ENCODE measurements around the gene KIAA1958.
"Not testable (repeated sequence)": the region's sequence is repeated elsewhere in the genome, so short reads cannot be mapped to it uniquely, and the experiment has no call there.

The KIAA1958 gene

GRCh38 chr9:112493393-112494137 is 6.9 kb downstream of the KIAA1958 start:
- no peak for DNase-seq

DNA sequence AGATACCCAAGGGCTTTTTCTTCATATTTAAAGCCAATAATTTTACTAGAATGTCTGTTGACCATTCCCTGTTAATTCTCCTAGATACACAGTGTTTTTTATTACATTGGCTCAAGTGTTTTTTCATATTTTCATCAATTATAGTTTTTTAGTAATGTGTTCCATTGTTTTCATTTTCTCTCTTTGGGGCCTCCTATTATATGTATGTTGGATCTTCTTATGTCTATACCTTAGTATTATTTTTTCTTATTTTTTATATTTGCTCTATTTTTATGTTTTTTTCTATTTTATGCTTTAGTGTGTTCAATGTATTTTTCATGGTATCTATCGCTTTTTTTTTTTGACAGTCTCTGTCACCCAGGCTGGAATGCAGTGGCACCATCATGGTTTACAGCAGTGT is 7.5 kb downstream of the KIAA1958 start:
- no peak for DNase-seq

DNA sequence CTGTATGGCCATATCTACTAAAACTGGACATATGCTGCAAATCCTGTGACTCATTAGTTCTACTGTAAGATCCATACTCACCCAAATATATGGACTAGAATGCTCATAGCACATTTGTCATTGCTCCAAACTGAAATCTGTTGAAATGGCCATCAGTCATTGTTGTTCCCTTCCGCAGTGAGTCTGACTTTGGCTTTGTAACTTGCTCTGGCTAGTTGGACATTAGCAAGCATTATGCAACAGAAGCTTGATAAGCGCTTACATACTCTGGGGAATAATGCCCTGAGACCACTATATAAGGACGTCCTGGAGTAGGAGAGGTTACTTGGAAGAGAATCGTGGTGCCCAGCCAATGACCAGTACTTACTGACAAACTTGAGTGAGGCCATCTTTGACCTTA is 9.0 kb downstream of the KIAA1958 start:
- DNase-seq, result no peak

GRCh38 chr9:112496074-112496722 is 9.6 kb downstream of the KIAA1958 start:
- DNase-seq, result no peak

GRCh38 chr9:112500842-112501241 is 14.2 kb downstream of the KIAA1958 start:
- no peak for DNase-seq

GRCh38 chr9:112501287-112501686 is 14.7 kb downstream of the KIAA1958 start:
- no peak for DNase-seq

- no peak for DNase-seq
Observed at GRCh38 chr9:112502175-112502946, 15.7 kb downstream of the KIAA1958 start.

DNA sequence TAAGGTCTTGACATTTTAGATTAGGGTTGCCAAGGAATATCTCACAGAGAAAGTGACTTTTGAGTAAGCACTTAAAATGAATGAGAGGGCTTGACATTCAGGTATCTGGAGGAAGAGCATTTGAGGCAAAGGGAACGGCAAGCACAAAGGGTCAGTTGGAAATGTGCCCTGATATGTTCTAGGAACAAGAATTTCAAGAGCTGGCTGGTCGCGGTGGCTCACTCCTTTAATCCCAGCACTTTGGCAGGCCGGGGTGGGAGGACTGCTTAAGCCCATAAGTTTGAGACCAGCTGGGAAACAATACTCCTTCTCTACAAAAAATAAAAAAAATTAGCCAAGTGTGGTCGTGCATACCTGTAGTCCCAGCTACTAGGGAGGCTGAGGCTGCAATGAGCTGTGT is 16.5 kb downstream of the KIAA1958 start:
- DNase-seq, result no peak

- no peak for DNase-seq
Observed at GRCh38 chr9:112505086-112505485, 18.5 kb downstream of the KIAA1958 start.

DNA sequence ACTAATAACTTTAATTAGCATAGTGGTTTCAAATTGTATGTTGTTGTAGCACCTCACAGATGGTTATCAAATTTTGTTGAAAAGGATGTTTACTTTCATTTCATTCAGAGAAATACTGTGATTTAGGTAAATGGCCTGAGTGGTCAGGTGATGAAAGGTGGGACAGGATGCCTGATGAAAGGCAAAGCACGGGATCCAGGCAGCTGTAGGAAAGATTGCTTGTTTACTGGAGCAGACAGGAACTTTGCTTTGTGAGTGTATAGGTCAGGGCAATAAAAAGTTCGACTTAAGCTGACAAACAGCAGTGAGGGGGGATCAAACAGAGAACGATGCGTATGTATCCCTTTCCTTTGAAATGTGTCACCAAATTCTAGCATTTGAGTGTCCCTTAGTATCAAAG is 19.0 kb downstream of the KIAA1958 start:
- DNase-seq, result no peak

- no peak for DNase-seq
Observed at GRCh38 chr9:112506571-112506970, 19.9 kb downstream of the KIAA1958 start.

DNA sequence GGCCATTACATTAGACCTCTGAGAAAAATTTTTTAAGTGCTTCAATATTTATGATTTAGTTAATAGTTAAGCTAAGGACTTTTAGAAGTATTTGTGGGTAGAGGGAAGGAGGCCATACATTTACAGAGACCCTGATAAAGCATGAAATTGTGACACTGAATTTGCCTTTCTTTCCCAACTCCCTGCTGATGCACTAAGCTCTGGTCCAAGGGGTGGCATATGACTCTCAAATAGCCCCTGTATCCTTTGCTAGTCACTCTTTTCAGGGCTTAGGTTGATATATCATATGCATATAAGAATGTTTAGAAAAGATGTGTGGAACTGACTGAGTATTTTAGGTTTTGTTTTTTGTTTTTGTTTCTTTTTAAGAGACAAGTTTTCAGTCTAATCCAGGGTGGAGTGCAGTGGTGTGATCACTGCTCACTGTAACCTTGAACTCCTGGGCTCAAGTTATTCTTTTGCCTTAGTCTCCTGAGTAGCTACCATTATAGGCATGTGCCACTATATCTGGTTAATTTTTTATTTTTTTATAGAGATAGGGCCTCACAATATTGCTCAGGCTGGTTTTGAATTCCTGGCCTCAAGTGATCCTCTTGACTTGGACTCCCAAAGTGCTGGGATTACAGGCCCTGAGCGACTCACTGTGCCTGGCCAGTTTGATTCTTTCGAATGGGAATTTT is 20.5 kb downstream of the KIAA1958 start:
- DNase-seq, result no peak

DNA sequence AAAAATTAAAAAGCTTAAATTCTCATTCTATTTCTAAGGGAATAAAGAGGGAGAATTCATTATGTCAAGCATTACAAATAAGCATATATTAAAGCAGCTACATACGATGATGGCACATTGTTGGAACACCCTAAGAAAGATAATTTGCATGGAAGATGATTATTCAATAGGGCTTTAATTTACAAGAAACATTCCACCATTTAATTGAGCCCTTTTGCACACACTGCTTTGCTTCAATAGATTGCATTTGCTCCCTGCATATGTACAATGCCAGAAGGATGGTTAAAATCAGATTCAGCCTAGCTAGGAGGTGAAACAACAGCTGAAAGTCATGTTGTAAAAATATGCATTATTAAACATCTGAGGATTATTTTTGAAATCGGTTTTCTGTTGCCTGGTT is 21.8 kb downstream of the KIAA1958 start:
- DNase-seq, result no peak

DNA sequence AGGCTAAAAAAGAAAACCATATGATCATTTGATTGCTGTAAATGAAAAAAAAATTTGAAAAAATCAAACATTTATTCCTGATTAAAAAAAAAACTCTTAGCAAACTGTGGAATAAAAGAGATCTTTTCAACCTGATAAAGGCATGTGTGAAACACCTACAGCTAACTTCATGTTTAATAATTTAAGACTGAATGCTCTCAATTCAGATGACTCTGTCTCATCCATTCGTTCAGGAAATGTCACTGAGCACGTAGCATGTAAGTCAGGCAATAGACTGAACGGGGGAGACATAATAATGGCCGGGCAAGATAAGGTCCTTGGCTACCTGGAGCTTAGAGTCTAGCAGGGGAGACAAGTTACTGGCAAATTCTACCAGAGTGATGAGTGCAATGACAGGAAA is 25.8 kb downstream of the KIAA1958 start:
- not testable (repeated sequence) for DNase-seq

DNA sequence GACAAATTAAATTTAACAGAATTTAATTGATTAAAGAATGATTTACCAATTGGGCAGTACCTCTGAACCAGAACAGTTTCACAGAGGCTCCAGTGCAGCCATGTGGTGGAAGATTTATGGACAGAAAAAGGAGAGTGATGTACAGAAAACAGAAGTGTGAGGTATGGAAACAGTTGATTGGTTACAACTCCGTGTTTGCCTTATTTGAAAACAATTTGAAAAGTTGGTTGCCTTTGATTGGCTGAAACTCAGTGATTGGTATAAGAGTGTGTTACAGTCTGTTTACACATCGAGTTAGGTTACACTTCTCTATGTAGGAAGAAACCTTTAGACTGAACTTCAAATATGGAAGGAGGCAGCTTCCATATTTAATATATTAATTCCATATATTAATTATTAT is 30.1 kb downstream of the KIAA1958 start:
- no peak for DNase-seq

GRCh38 chr9:112520069-112520468 is 33.4 kb downstream of the KIAA1958 start:
- no peak for DNase-seq

GRCh38 chr9:112520656-112521055 is 34.0 kb downstream of the KIAA1958 start:
- DNase-seq, result no peak

- DNase-seq, result no peak
Observed at GRCh38 chr9:112526973-112527372, 40.3 kb downstream of the KIAA1958 start.

GRCh38 chr9:112527959-112528358 is 41.3 kb downstream of the KIAA1958 start:
- no peak for DNase-seq

- no peak for DNase-seq
Observed at GRCh38 chr9:112529316-112529715, 42.7 kb downstream of the KIAA1958 start.

GRCh38 chr9:112530751-112531205 is 44.2 kb downstream of the KIAA1958 start:
- DNase-seq, result no peak

- DNase-seq, result no peak
Observed at GRCh38 chr9:112531666-112532282, 45.1 kb downstream of the KIAA1958 start.

- no peak for DNase-seq
Observed at GRCh38 chr9:112532427-112532826, 45.8 kb downstream of the KIAA1958 start.
